AG09309 (cell line): ENCODE measurements around the gene DCBLD1.

Source experiments
- DNase-seq: peaks from one replicate; pipeline ENCODE4 v3.0.0-alpha.2; 2010; ENCODE audit warnings: low read depth
- H3K4me3 ChIP-seq: 2 replicates; pipeline ENCODE4 v1.5.1; 2011; ENCODE audit warnings: mild to moderate bottlenecking, low read depth, low read length, moderate library complexity; ENCODE audit not compliant: control insufficient read depth
- CTCF ChIP-seq: IDR thresholded peaks from 2 replicates; pipeline ENCODE4 v1.5.1; 2011; ENCODE audit warnings: mild to moderate bottlenecking, low read depth, low read length, inconsistent platforms; ENCODE audit not compliant: insufficient read depth, control insufficient read depth; ENCODE audit errors: missing control alignments

Gene DCBLD1

GRCh38 chr6:117448732-117449485, 33.6 kb upstream of the DCBLD1 start:
- DNase-seq: peak; percentile 91
- no peak overlapping the region for H3K4me3 ChIP-seq
- TF ChIP-seq CTCF: no peak

DNA sequence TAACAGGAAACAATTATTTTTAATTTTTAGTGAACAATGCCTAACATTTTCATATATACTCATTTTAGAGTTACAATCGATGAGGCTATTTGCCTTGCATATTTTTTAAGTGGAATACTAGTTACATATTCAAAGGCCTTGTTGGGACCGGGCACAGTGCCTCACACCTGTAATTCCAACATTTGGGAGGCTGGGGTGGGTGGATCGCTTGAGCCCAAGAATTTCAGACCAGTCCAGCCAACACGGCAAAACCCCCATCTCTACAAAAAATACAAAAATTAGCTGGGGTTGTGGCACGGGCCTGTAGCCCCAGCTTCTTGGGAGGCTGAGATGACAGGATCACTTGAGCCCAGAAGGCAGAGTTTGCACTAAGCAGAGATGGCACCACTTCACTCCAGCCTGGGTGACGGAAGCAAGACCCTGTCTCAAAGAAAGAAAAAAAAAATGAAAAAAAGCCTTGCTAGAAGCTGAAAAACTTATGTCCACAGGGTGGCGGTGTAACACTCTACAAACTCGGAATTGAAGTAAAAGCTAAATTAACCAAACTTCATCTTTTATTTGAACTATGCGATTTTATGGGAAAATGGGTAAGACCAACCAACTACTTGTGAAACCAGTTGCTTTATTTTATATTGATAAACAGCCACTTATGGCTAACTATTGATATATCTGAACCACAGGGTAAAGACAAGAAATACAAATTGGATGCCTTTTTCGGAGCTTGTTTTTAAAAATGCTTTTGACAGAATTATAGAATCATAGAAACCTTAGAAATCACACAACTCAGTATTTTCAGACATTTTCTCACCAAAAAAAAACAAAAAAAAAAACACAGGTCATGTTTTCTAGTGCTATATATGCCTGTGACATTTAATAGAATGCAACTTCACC, 32.7 kb upstream of the DCBLD1 start:
- TF ChIP-seq CTCF: peak; percentile 52
- no peak overlapping the region for H3K4me3 ChIP-seq
- DNase-seq: no peak

DNA sequence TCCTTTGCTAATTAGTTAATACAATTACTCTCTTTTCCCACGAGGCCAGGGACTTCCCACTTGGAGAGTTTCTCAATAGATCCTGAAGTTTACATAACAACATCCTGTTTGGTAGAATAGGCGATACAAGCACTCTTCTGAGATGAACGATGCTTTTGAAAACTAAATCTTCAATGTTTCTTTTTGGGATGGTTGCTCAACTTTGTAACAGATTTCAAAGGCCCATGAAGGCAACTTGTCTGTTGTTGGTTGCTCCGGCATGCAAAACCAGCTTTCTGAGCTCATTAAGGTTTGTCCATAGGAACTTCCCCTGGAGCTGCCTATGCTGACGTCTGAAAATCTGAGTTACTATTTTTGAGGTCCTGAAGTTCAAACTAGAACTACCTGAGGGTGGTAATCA, 30.8 kb upstream of the DCBLD1 start:
- TF ChIP-seq CTCF: no peak
- no peak overlapping the region for H3K4me3 ChIP-seq
- no peak for DNase-seq

DNA sequence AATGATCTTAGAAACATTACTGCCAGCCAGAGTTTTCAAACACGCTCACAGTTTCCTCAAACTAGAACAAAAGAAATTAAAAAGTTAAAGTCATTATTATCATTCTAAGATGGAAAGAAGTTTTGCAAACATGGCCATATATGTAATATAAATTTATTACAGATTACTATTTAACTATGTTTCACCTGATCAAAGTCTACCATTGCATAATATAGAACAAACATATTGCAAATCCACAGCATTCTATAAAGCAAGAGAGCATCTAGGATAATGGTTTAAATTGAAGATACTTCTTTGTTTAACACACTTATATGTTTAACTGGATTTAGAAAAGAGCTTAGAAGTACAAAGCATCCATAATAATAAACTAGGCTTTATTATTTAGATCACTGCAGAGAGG, 26.2 kb upstream of the DCBLD1 start:
- H3K4me3 ChIP-seq: no peak overlapping the region
- TF ChIP-seq CTCF: no peak
- DNase-seq: no peak

DNA sequence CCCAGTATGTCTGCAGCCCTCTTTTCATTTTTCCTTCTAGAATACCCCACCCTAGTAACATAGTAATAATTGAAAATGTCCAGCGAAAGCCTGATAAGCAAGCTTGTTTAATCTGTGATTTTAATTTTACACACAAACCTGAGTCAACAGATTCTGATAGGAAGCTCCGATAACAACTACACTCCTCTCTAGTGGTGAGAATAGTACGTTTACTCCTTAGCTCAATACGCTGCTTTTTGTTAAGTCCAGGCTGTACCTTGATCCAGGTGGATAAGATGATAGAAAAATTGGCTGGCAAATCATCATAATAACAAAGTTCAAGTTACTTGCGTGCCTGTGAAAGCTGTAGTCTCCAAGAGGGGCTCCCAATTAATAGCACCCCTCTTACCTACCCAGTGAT, 25.5 kb upstream of the DCBLD1 start:
- no peak for DNase-seq
- H3K4me3 ChIP-seq: no peak overlapping the region
- no peak for TF ChIP-seq CTCF

DNA sequence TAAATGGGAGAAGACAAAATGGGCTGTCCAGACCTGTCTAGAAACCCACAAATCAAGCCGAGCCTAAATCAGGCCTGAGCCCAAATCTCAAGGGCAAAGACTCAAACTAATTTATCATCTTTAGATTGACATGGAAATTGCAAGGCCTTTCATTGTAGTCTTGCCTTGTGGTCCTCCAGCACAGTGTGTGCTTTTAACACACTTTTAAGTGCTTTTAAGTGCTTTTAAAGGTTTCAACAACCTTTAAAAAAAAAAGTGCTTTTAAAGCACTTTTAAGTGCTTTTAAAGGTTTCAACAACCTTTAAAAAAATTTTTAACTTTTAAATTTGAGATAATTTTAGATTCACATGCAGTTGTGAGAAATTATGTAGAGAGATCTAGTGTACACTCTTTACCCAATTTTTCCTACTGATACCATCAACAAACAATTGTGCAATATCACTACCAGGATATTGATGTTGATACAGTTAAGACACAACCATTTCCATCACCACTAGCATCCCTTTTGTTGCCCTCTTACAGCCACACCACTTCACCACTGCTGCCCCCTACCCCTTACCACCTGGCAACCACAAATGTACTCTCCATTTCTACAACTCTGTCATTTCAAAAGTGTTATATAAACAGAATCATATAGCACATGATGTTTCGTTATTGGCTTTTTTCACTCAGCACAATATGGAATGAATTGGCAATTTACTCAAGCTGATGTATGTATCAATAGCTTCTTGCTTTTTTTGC, 23.1 kb upstream of the DCBLD1 start:
- no peak overlapping the region for H3K4me3 ChIP-seq
- no peak for DNase-seq
- no peak for TF ChIP-seq CTCF
